DLD1 (cell line): ENCODE data around the gene SIX5.
"Not testable (repeated sequence)": the region's sequence is repeated elsewhere in the genome, so short reads cannot be mapped to it uniquely, and the experiment has no call there.

Source experiments
- in situ Hi-C: cut with HindIII; loops from 2 replicates; pipeline ENCODE4 v1.10.0; 2017; ENCODE audit warnings: low sequenced_read_pairs

Gene SIX5

GRCh38 chr19:45761714-45762113 lies 7.3 kb downstream of the SIX5 start:
- in situ Hi-C loops, result no loop called here

GRCh38 chr19:45758921-45759320 lies 10.1 kb downstream of the SIX5 start:
- in situ Hi-C loops, result no loop called here

GRCh38 chr19:45757695-45758094 lies 11.4 kb downstream of the SIX5 start:
- in situ Hi-C loops, result no loop called here

GRCh38 chr19:45754323-45754722 lies 14.7 kb downstream of the SIX5 start:
- in situ Hi-C loops, result no loop called here

- in situ Hi-C loops, result no loop called here
Observed at GRCh38 chr19:45753548-45753947, 15.5 kb downstream of the SIX5 start.

GRCh38 chr19:45752639-45753038 lies 16.4 kb downstream of the SIX5 start:
- in situ Hi-C loops, result no loop called here

- in situ Hi-C loops, result not testable (repeated sequence)
Observed at GRCh38 chr19:45751483-45751882, 17.6 kb downstream of the SIX5 start.

GRCh38 chr19:45747513-45747912 lies 21.5 kb downstream of the SIX5 start:
- in situ Hi-C loops, result no loop called here

GRCh38 chr19:45746866-45747265 lies 22.2 kb downstream of the SIX5 start:
- in situ Hi-C loops, result no loop called here

- in situ Hi-C loops, result no loop called here
Observed at GRCh38 chr19:45745606-45746005, 23.4 kb downstream of the SIX5 start.

GRCh38 chr19:45742969-45743368 lies 26.1 kb downstream of the SIX5 start:
- in situ Hi-C loops, result no loop called here

GRCh38 chr19:45739498-45740439 lies 29.3 kb downstream of the SIX5 start:
- in situ Hi-C loops, result no loop called here

GRCh38 chr19:45733160-45733810 lies 35.8 kb downstream of the SIX5 start, which contains the start of gene MEIOSIN:
TSS of gene MEIOSIN (plus strand) at chr19:45733439. CDS start at chr19:45735377, 1,938 bp downstream.
- in situ Hi-C loops, result no loop called here

- in situ Hi-C loops, result no loop called here
Observed at GRCh38 chr19:45730368-45731288, 38.4 kb downstream of the SIX5 start, which contains the start of gene FBXO46. TSS of gene FBXO46 (minus strand) at chr19:45730896. CDS start at chr19:45713495, 17,401 bp downstream.

GRCh38 chr19:45729800-45730290 lies 39.2 kb downstream of the SIX5 start:
- in situ Hi-C loops, result no loop called here

GRCh38 chr19:45728683-45729082 lies 40.4 kb downstream of the SIX5 start:
- in situ Hi-C loops, result not testable (repeated sequence)

GRCh38 chr19:45720065-45720464 lies 49.0 kb downstream of the SIX5 start:
- in situ Hi-C loops, result not testable (repeated sequence)

GRCh38 chr19:45717983-45718650 lies 50.9 kb downstream of the SIX5 start:
- in situ Hi-C loops, result no loop called here

GRCh38 chr19:45717131-45717982 lies 51.7 kb downstream of the SIX5 start:
- in situ Hi-C loops, result no loop called here
